Ishikawa (cell line): ENCODE measurements around the gene FAM209A.

Experiments used
- CEBPB ChIP-seq: IDR thresholded peaks from 2 replicates; pipeline ENCODE4 v1.6.1; 2012
- CREB1 ChIP-seq: IDR thresholded peaks from 2 replicates; pipeline ENCODE4 v1.6.1; 2012; ENCODE audit warnings: low read depth
- EGR1 ChIP-seq: IDR thresholded peaks from 2 replicates; pipeline ENCODE4 v1.6.1; 2012
- EP300 ChIP-seq: IDR thresholded peaks from 2 replicates; pipeline ENCODE4 v1.6.1; 2012; ENCODE audit warnings: borderline replicate concordance
- FOXM1 ChIP-seq: IDR thresholded peaks from 2 replicates; pipeline ENCODE4 v1.6.1; 2012; ENCODE audit warnings: low read depth, borderline replicate concordance
- NFIC ChIP-seq: IDR thresholded peaks from 2 replicates; pipeline ENCODE4 v1.6.1; 2012
- RAD21 ChIP-seq: IDR thresholded peaks from 2 replicates; pipeline ENCODE4 v1.6.1; 2012; ENCODE audit warnings: low read depth
- TAF1 ChIP-seq: IDR thresholded peaks from 2 replicates; pipeline ENCODE4 v1.6.1; 2012; ENCODE audit warnings: low read depth, mild to moderate bottlenecking
- TCF12 ChIP-seq: IDR thresholded peaks from 2 replicates; pipeline ENCODE4 v1.6.1; 2012; ENCODE audit warnings: low read depth
- TEAD4 ChIP-seq: IDR thresholded peaks from 2 replicates; pipeline ENCODE4 v1.6.1; 2012
- YY1 ChIP-seq: IDR thresholded peaks from 2 replicates; pipeline ENCODE4 v1.6.1; 2012; ENCODE audit warnings: low read depth
- ZBTB7A ChIP-seq: IDR thresholded peaks from 2 replicates; pipeline ENCODE4 v1.6.1; 2012; ENCODE audit warnings: low read depth
- TF ChIP-seq, protein P1 (sequence below): IDR thresholded peaks from 2 replicates; pipeline ENCODE4 v1.6.1; 2012; ENCODE audit warnings: low read depth, mild to moderate bottlenecking
- TF ChIP-seq, protein P2 (sequence below): IDR thresholded peaks from 2 replicates; pipeline ENCODE4 v1.6.1; 2012
- TF ChIP-seq, protein P3 (sequence below): IDR thresholded peaks from 2 replicates; pipeline ENCODE4 v1.6.1; 2012

FAM209A gene

DNA sequence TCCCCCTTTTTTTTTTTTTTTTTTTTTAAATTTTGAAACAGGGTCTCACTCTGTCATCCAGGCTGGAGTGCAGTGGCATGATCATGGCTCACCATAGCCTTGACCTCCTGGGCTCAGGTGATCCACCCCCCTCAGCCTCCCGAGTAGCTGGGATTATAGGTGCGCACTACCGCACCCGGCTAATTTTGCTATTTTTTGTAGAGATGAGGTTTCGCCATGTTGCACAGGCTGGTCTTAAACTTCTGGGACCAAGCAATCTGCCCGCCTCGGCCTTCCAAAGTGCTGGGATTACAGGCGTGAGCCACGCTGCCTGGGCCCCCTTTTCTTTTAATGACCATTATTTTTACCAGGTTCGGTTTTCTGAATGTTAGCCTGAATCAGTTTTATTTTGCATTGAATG is 5.0 kb upstream of the FAM209A start:
- TF ChIP-seq, protein P1, sequence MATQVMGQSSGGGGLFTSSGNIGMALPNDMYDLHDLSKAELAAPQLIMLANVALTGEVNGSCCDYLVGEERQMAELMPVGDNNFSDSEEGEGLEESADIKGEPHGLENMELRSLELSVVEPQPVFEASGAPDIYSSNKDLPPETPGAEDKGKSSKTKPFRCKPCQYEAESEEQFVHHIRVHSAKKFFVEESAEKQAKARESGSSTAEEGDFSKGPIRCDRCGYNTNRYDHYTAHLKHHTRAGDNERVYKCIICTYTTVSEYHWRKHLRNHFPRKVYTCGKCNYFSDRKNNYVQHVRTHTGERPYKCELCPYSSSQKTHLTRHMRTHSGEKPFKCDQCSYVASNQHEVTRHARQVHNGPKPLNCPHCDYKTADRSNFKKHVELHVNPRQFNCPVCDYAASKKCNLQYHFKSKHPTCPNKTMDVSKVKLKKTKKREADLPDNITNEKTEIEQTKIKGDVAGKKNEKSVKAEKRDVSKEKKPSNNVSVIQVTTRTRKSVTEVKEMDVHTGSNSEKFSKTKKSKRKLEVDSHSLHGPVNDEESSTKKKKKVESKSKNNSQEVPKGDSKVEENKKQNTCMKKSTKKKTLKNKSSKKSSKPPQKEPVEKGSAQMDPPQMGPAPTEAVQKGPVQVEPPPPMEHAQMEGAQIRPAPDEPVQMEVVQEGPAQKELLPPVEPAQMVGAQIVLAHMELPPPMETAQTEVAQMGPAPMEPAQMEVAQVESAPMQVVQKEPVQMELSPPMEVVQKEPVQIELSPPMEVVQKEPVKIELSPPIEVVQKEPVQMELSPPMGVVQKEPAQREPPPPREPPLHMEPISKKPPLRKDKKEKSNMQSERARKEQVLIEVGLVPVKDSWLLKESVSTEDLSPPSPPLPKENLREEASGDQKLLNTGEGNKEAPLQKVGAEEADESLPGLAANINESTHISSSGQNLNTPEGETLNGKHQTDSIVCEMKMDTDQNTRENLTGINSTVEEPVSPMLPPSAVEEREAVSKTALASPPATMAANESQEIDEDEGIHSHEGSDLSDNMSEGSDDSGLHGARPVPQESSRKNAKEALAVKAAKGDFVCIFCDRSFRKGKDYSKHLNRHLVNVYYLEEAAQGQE, result no peak
- TF ChIP-seq, protein P2, sequence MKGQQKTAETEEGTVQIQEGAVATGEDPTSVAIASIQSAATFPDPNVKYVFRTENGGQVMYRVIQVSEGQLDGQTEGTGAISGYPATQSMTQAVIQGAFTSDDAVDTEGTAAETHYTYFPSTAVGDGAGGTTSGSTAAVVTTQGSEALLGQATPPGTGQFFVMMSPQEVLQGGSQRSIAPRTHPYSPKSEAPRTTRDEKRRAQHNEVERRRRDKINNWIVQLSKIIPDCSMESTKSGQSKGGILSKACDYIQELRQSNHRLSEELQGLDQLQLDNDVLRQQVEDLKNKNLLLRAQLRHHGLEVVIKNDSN, result no peak
- TF ChIP-seq YY1 (no peak), FOXM1 (no peak), TCF12 (no peak), CREB1 (no peak), CEBPB (no peak), ZBTB7A (no peak), TEAD4 (no peak), EGR1 (no peak), RAD21 (no peak), NFIC (no peak), TAF1 (no peak), EP300 (no peak)
- TF ChIP-seq, protein P3, sequence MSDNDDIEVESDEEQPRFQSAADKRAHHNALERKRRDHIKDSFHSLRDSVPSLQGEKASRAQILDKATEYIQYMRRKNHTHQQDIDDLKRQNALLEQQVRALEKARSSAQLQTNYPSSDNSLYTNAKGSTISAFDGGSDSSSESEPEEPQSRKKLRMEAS, result no peak

DNA sequence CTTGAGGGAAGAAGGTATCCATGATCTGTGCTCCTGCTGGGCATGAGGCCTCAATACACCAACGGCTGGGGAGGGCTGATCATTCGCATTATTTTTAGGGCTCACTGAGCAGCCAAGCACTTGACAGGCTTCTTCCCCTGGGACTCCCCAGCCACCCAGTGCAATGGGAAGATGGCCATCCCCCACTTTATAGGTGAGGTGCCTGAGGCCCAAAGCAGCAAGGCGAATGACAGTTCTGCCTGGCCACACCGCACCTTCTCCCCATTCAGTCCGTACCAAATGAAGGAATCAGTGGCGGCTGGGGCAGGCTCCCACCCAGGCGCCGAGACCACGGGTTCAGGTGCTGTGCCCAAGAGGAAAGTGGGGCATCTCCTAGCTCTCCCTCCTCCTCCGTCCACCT is 4.4 kb upstream of the FAM209A start:
- no peak for TF ChIP-seq TCF12
- no peak for TF ChIP-seq FOXM1
- TF ChIP-seq EGR1, result no peak
- TF ChIP-seq CEBPB, result no peak
- TF ChIP-seq, protein P1, result no peak
- TF ChIP-seq ZBTB7A, result no peak
- TF ChIP-seq CREB1, result no peak
- TF ChIP-seq, protein P3, result no peak
- no peak for TF ChIP-seq RAD21
- TF ChIP-seq EP300, result no peak
- TF ChIP-seq, protein P2, result no peak
- TF ChIP-seq TEAD4, result no peak

DNA sequence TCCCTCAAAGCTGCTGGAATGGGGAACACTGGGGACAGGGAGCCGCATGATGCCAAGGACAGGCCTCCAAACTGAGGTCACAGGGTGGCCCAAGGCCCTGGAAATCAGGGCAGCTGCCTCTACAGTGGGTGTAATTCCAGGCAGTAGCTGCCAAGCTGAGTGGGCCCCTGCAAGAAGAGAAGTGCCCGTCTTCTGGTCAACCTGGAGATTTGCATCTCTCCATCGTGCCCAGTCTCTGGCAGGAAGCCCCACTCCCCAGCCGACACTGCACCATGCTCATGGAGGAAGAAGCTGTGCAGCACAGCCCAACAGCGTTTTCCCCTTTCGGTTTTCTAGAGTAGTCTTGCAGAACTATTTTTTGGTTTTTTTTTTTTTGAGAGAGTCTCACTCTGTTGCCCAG is 2.2 kb upstream of the FAM209A start:
- TF ChIP-seq NFIC, result no peak
- TF ChIP-seq ZBTB7A, result no peak
- TF ChIP-seq, protein P3, result no peak
- no peak for TF ChIP-seq TCF12
- TF ChIP-seq CREB1, result no peak

DNA sequence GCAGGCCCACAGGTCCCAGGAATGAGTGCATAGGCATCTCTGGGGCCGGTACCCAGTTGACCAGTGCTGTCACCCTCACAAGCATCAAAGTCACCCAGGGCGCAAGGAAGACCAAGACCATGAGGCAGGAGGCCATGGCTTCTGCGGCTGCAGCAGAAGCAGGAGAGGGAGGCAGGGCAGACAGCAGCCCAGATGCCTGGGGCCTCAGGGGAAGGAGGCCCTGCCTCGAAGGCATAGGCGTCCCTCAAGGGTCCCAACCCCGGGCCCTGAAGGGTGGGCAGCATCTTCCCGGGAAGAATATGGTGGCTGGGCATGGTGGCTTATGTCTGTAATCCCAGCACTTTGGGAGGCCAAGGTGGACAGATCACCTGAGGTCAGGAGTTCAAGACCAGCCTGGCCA is 3.0 kb downstream of the FAM209A start:
- TF ChIP-seq NFIC, result no peak
- no peak for TF ChIP-seq EP300
- TF ChIP-seq YY1, result no peak
- no peak for TF ChIP-seq TCF12
- no peak for TF ChIP-seq CEBPB
- TF ChIP-seq TEAD4, result no peak
- TF ChIP-seq, protein P3, result no peak
- TF ChIP-seq, protein P1, result no peak
- TF ChIP-seq FOXM1, result no peak
- TF ChIP-seq CREB1, result no peak
- TF ChIP-seq, protein P2, result no peak
- TF ChIP-seq EGR1, result no peak
